HCT116 (cell line): Measurements from ENCODE around the gene GNAS-AS1. TPM values are rescaled to one million over a fixed set of nuclear protein-coding genes. Genes with fewer than 3 reads are reported as not detected.

Source experiments
- ATAC-seq: fragments of 200-7000 bp; cut with Tn5 transposase; 2 replicates; pipeline ENCODE4 v1.9.1; 2020; ENCODE audit warnings: mild to moderate bottlenecking, moderate library complexity
- BruUV-seq: library from RNA; stranded (reverse); fragments of 400-500 nt; replicated peaks from 2 replicates; lab custom pipeline; 2021; lab: Mats Ljungman, UMichigan
- CTCF ChIA-PET: fragments of 300-600 bp; sonication (Branson Sonifier 250); formaldehyde crosslinking; loops from one replicate; lab custom pipeline; 2021; ENCODE audit warnings: antibody characterized with exemption; lab: Charles Lee
- POLR2A ChIA-PET: fragments of 300-600, 350-600 bp; sonication (Branson Sonifier 250); formaldehyde crosslinking; loops from one replicate; lab custom pipeline; 2021; ENCODE audit warnings: antibody characterized with exemption; lab: Charles Lee
- RAD21 ChIA-PET, 2 experiments: fragments of 300-600 bp; sonication (Branson Sonifier 250); formaldehyde crosslinking; loops; one replicate each; lab custom pipeline; 2023; ENCODE audit warnings: low total read pairs in 2 of 2; ENCODE audit not compliant: uncharacterized antibody in 2 of 2, unreplicated experiment in 2 of 2, low non-redundant PET in 1 of 2; lab: Charles Lee
- DNase-seq: peaks from one replicate; pipeline ENCODE4 v3.0.0-alpha.2; 2010; ENCODE audit warnings: low read depth, low spot score
- H2AFZ ChIP-seq: fragments of 200-600 bp; shearing (Covaris generic), sonication (generic); 2 replicates; pipeline ENCODE4 v1.6.1; 2017; ENCODE audit warnings: low read depth, mixed run types, mixed read lengths, antibody characterized with exemption, low read length; ENCODE audit not compliant: poor library complexity, severe bottlenecking
- H3K27ac ChIP-seq: 2 replicates; pipeline ENCODE4 v1.5.1; 2012; ENCODE audit warnings: low read depth, low read length
- H3K27me3 ChIP-seq: fragments of 200-600 bp; sonication (generic); 2 replicates; pipeline ENCODE4 v1.6.1; 2016; ENCODE audit warnings: mixed run types, low read length, mixed read lengths; ENCODE audit not compliant: insufficient read depth
- H3K36me3 ChIP-seq, 2 experiments: fragments of 200-500 bp in 1 of 2; fragments of 200-600 bp in 1 of 2; sonication (Bioruptor generic) in 1 of 2; sonication (generic) in 1 of 2; 2 replicates each; pipeline versions ENCODE4 v1.5.1 to v1.6.1; 2014 to 2016; ENCODE audit warnings: low read length in 2 of 2, inconsistent platforms in 1 of 2, mixed read lengths in 1 of 2, mixed run types in 1 of 2; ENCODE audit not compliant: insufficient read depth in 2 of 2, control insufficient read depth in 1 of 2
- H3K4me1 ChIP-seq, 2 experiments: fragments of 200-600 bp in 1 of 2; sonication (generic) in 1 of 2; 2 replicates each; pipeline versions ENCODE4 v1.5.1 to v1.6.1; 2012 to 2017; ENCODE audit warnings: low read length in 2 of 2, inconsistent platforms in 1 of 2, mild to moderate bottlenecking in 1 of 2, mixed read lengths in 1 of 2, mixed run types in 1 of 2, moderate library complexity in 1 of 2; ENCODE audit not compliant: insufficient read depth in 2 of 2, control insufficient read depth in 1 of 2
- H3K4me2 ChIP-seq: fragments of 200-600 bp; sonication (generic); 2 replicates; pipeline ENCODE4 v1.6.1; 2017; ENCODE audit warnings: mixed run types, low read length, mixed read lengths
- H3K4me3 ChIP-seq, 2 experiments: fragments of 200-600 bp in 1 of 2; sonication (generic) in 1 of 2; replicated peaks in 1 of 2; 2 replicates each; pipeline ENCODE4 v1.5.1; 2011 to 2016; ENCODE audit warnings: low read length in 2 of 2, control low read depth in 1 of 2, low read depth in 1 of 2, mild to moderate bottlenecking in 1 of 2, mixed read lengths in 1 of 2, mixed run types in 1 of 2
- H3K79me2 ChIP-seq: fragments of 200-600 bp; sonication (generic); 2 replicates; pipeline ENCODE4 v1.6.1; 2017; ENCODE audit warnings: mild to moderate bottlenecking, mixed run types, low read length, moderate library complexity, mixed read lengths; ENCODE audit not compliant: insufficient read depth
- H3K9ac ChIP-seq: fragments of 200-600 bp; sonication (generic); 2 replicates; pipeline ENCODE4 v1.6.1; 2016; ENCODE audit warnings: low read length, mixed read lengths
- H3K9me2 ChIP-seq: fragments of 200-600 bp; sonication (generic), shearing (Covaris generic); 2 replicates; pipeline ENCODE4 v1.6.1; 2017; ENCODE audit warnings: mixed run types, mild to moderate bottlenecking, moderate library complexity; ENCODE audit not compliant: insufficient read depth
- H3K9me3 ChIP-seq, 2 experiments: fragments of 200-500 bp in 1 of 2; fragments of 200-600 bp in 1 of 2; sonication (Bioruptor generic) in 1 of 2; sonication (generic) in 1 of 2; 2 replicates each; pipeline ENCODE4 v1.6.1; 2014 to 2017; ENCODE audit warnings: low read length in 2 of 2, mixed read lengths in 2 of 2, inconsistent platforms in 1 of 2, low read depth in 1 of 2, mild to moderate bottlenecking in 1 of 2, mixed run types in 1 of 2, moderate library complexity in 1 of 2; ENCODE audit not compliant: control insufficient read depth in 1 of 2, insufficient read depth in 1 of 2
- H4K20me1 ChIP-seq: fragments of 200-600 bp; sonication (generic), shearing (Covaris generic); 2 replicates; pipeline ENCODE4 v1.6.1; 2017; ENCODE audit warnings: mixed run types, mild to moderate bottlenecking, moderate library complexity; ENCODE audit not compliant: insufficient read depth
- ATF3 ChIP-seq: IDR thresholded peaks from 2 replicates; pipeline ENCODE4 v1.6.1; 2012
- CBX3 ChIP-seq: IDR thresholded peaks from 2 replicates; pipeline ENCODE4 v1.6.1; 2012; ENCODE audit warnings: low read depth
- CTCF ChIP-seq, 3 experiments: fragments of 200-600 bp in 1 of 3; sonication (generic) in 1 of 3; IDR thresholded peaks in 2 of 3; conservative IDR thresholded peaks in 1 of 3; 2 replicates each; pipeline ENCODE4 v1.5.1; 2012 to 2017; ENCODE audit warnings: low read depth in 2 of 3, low read length in 2 of 3, antibody characterized with exemption in 1 of 3, borderline replicate concordance in 1 of 3, control low read depth in 1 of 3, mild to moderate bottlenecking in 1 of 3, mixed read lengths in 1 of 3, mixed run types in 1 of 3, moderate library complexity in 1 of 3; ENCODE audit not compliant: insufficient read depth in 1 of 3
- ELF1 ChIP-seq: IDR thresholded peaks from 2 replicates; pipeline ENCODE4 v1.6.1; 2012; ENCODE audit warnings: low read depth, borderline replicate concordance
- EZH2 ChIP-seq: fragments of 200-600 bp; sonication (generic); IDR thresholded peaks from 2 replicates; pipeline ENCODE4 v1.6.1; 2017; ENCODE audit warnings: antibody characterized with exemption, mixed run types
- EZH2phosphoT487 ChIP-seq: fragments of 200-600 bp; IDR thresholded peaks from 2 replicates; pipeline ENCODE4 v1.6.1; 2018; ENCODE audit warnings: antibody characterized with exemption, borderline replicate concordance
- JUND ChIP-seq: IDR thresholded peaks from 2 replicates; pipeline ENCODE4 v1.6.1; 2012
- MAX ChIP-seq: IDR thresholded peaks from 2 replicates; pipeline ENCODE4 v1.6.1; 2012
- POLR2A ChIP-seq: IDR thresholded peaks from 2 replicates; pipeline ENCODE4 v1.7.0; 2011; ENCODE audit warnings: borderline replicate concordance; ENCODE audit not compliant: insufficient read depth, insufficient read length; ENCODE audit errors: extremely low read depth
- POLR2AphosphoS5 ChIP-seq: IDR thresholded peaks from 2 replicates; pipeline ENCODE4 v1.6.1; 2011; ENCODE audit warnings: mild to moderate bottlenecking, low read depth, low read length, moderate library complexity
- RAD21 ChIP-seq: IDR thresholded peaks from 2 replicates; pipeline ENCODE4 v1.6.1; 2012; ENCODE audit warnings: low read depth, mild to moderate bottlenecking
- REST ChIP-seq: IDR thresholded peaks from 2 replicates; pipeline ENCODE4 v1.6.1; 2012; ENCODE audit warnings: low read depth
- SP1 ChIP-seq: IDR thresholded peaks from 2 replicates; pipeline ENCODE4 v1.6.1; 2012; ENCODE audit warnings: low read depth
- ZBTB33 ChIP-seq: IDR thresholded peaks from 2 replicates; pipeline ENCODE4 v1.6.1; 2011; ENCODE audit warnings: mild to moderate bottlenecking, low read length, moderate library complexity; ENCODE audit not compliant: insufficient replicate concordance; ENCODE audit errors: extremely low read depth
- ZFX ChIP-seq: fragments of 450-650 bp; IDR thresholded peaks from 2 replicates; pipeline ENCODE4 v1.6.1; 2017
- ZNF274 ChIP-seq: fragments of 200-500 bp; sonication (Bioruptor generic); IDR thresholded peaks from 2 replicates; pipeline ENCODE4 v1.6.1; 2014; ENCODE audit warnings: mild to moderate bottlenecking, low read depth, low read length, inconsistent platforms
- intact Hi-C: fragments of 100-400 bp; cut with micrococcal nuclease; formaldehyde crosslinking; loops from 2 replicates; pipeline ENCODE4 v1.10.0; 2022
- total RNA-seq: library from RNA; stranded (reverse); gene quantifications from one replicate; pipeline ENCODE4 v1.2.1, GENCODE V29; 2021; ENCODE audit not compliant: unreplicated experiment

Gene GNAS-AS1
- total RNA-seq, 1 experiment from 2014 or later = not detected

- ChIA-PET CTCF (no interaction called here), RAD21 (no interaction called here), POLR2A (no interaction called here)
- Histone ChIP-seq H4K20me1 (peaks cover 21% of the 10 kb centered on the region; the same call in 1 of the 2 replicates), H3K79me2 (peaks cover 99% of the 10 kb centered on the region), H2AFZ (no peak overlapping the region), H3K9ac (no peak overlapping the region), H3K27ac (no peak overlapping the region), H3K36me3 (peaks cover 43 to 44% of the 10 kb centered on the region in 2 experiments; a peak in 3 of 4 replicates), H3K9me3 (no peaks in the 10 kb centered on the region), H3K4me3 (no peak overlapping the region), H3K9me2 (no peaks in the 10 kb centered on the region), H3K27me3 (no peaks in the 10 kb centered on the region), H3K4me1 (peaks cover 0 to 4% of the 10 kb centered on the region in 2 experiments; a peak in 1 of 4 replicates), H3K4me2 (no peak overlapping the region)
- DNase-seq (no peak), ATAC-seq (no peak)
- BruUV-seq = no TSS peak
- intact Hi-C loops = loop anchor here (10.0 kb wide), 1 partner anchor 135 kb away; the partner anchor contains the start of gene ATP5F1E
- TF ChIP-seq ZFX (no peak), REST (no peak), ATF3 (no peak), ELF1 (no peak), CTCF (IDR thresholded peaks at IDR 0.05 in 2 of 3, conservative IDR thresholded peaks at IDR 0.05 in 1 of 3; ENCODE audit: borderline replicate concordance in 1 of 3, insufficient read depth in 1 of 3, low read depth in 2 of 3, low read length in 2 of 3) (no peak), JUND (no peak), EZH2phosphoT487 (no peak), ZBTB33 (no peak), RAD21 (no peak), POLR2AphosphoS5 (no peak), ZNF274 (no peak), SP1 (no peak), MAX (no peak), EZH2 (no peak), CBX3 (no peak), POLR2A (no peak)
These were observed 48.8 kb upstream of the GNAS-AS1 start for GRCh38 chr20:58899512-58899911.
